A549 (cell line): ENCODE results near the gene HCN2.

Experiments
- CTCF ChIP-seq: fragments of >200 bp; sonication (Bioruptor Twin); formaldehyde crosslinking; IDR thresholded peaks from 3 replicates; pipeline ENCODE4 v1.5.1; 2016
- HMGXB4 ChIP-seq: fragments of 250-450 bp; sonication (Bioruptor Pico); IDR thresholded peaks from 2 replicates; pipeline ENCODE4 v1.5.0; 2021; ENCODE audit warnings: mild to moderate bottlenecking, moderate library complexity, borderline replicate concordance

- TF ChIP-seq HMGXB4 (CRISPR knock-in tag) (no peak), CTCF (no peak)
These were observed 28.0 kb downstream of the HCN2 start for GRCh38 chr19:617551-618246.
